ENCODE results near the gene PLXDC1.

The PLXDC1 gene

GRCh38 chr17:39156491-39156890 is 5.1 kb upstream of the PLXDC1 start:
- ATAC-seq: no peak
- TF ChIP-seq BACH2 (CRISPR knock-in tag; IDR thresholded peaks at IDR 0.05; ENCODE audit: borderline replicate concordance) (no peak), ZNF565 (CRISPR knock-in tag; conservative IDR thresholded peaks at IDR 0.05; ENCODE audit: low read depth) (no peak), TCF4 (CRISPR knock-in tag; IDR thresholded peaks at IDR 0.05; ENCODE audit: borderline replicate concordance) (no peak), ESRRG (CRISPR knock-in tag; IDR thresholded peaks at IDR 0.05) (no peak), ZNF8 (CRISPR knock-in tag; IDR thresholded peaks at IDR 0.05) (no peak), ISL1 (CRISPR knock-in tag; IDR thresholded peaks at IDR 0.05) (no peak), OSR1 (CRISPR knock-in tag; IDR thresholded peaks at IDR 0.05) (no peak), ZC3H10 (CRISPR knock-in tag; IDR thresholded peaks at IDR 0.05) (no peak), GLIS3 (CRISPR knock-in tag; IDR thresholded peaks at IDR 0.05) (no peak), CSDC2 (CRISPR knock-in tag; IDR thresholded peaks at IDR 0.05) (no peak)
- TF ChIP-seq, protein P1, sequence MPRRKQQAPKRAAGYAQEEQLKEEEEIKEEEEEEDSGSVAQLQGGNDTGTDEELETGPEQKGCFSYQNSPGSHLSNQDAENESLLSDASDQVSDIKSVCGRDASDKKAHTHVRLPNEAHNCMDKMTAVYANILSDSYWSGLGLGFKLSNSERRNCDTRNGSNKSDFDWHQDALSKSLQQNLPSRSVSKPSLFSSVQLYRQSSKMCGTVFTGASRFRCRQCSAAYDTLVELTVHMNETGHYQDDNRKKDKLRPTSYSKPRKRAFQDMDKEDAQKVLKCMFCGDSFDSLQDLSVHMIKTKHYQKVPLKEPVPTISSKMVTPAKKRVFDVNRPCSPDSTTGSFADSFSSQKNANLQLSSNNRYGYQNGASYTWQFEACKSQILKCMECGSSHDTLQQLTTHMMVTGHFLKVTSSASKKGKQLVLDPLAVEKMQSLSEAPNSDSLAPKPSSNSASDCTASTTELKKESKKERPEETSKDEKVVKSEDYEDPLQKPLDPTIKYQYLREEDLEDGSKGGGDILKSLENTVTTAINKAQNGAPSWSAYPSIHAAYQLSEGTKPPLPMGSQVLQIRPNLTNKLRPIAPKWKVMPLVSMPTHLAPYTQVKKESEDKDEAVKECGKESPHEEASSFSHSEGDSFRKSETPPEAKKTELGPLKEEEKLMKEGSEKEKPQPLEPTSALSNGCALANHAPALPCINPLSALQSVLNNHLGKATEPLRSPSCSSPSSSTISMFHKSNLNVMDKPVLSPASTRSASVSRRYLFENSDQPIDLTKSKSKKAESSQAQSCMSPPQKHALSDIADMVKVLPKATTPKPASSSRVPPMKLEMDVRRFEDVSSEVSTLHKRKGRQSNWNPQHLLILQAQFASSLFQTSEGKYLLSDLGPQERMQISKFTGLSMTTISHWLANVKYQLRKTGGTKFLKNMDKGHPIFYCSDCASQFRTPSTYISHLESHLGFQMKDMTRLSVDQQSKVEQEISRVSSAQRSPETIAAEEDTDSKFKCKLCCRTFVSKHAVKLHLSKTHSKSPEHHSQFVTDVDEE (CRISPR knock-in tag; IDR thresholded peaks at IDR 0.05): no peak
- TF ChIP-seq, protein P2, sequence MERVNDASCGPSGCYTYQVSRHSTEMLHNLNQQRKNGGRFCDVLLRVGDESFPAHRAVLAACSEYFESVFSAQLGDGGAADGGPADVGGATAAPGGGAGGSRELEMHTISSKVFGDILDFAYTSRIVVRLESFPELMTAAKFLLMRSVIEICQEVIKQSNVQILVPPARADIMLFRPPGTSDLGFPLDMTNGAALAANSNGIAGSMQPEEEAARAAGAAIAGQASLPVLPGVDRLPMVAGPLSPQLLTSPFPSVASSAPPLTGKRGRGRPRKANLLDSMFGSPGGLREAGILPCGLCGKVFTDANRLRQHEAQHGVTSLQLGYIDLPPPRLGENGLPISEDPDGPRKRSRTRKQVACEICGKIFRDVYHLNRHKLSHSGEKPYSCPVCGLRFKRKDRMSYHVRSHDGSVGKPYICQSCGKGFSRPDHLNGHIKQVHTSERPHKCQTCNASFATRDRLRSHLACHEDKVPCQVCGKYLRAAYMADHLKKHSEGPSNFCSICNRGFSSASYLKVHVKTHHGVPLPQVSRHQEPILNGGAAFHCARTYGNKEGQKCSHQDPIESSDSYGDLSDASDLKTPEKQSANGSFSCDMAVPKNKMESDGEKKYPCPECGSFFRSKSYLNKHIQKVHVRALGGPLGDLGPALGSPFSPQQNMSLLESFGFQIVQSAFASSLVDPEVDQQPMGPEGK (CRISPR knock-in tag; IDR thresholded peaks at IDR 0.05; ENCODE audit: borderline replicate concordance): no peak
- TF ChIP-seq, protein P3, sequence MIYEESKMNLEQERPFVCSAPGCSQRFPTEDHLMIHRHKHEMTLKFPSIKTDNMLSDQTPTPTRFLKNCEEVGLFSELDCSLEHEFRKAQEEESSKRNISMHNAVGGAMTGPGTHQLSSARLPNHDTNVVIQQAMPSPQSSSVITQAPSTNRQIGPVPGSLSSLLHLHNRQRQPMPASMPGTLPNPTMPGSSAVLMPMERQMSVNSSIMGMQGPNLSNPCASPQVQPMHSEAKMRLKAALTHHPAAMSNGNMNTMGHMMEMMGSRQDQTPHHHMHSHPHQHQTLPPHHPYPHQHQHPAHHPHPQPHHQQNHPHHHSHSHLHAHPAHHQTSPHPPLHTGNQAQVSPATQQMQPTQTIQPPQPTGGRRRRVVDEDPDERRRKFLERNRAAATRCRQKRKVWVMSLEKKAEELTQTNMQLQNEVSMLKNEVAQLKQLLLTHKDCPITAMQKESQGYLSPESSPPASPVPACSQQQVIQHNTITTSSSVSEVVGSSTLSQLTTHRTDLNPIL (CRISPR knock-in tag; IDR thresholded peaks at IDR 0.05; ENCODE audit: low read depth): no peak

GRCh38 chr17:39155654-39156053 is 4.2 kb upstream of the PLXDC1 start:
- TF ChIP-seq CSDC2 (CRISPR knock-in tag; IDR thresholded peaks at IDR 0.05) (no peak), ZNF8 (CRISPR knock-in tag; IDR thresholded peaks at IDR 0.05) (no peak)
- TF ChIP-seq, protein P1 (CRISPR knock-in tag; IDR thresholded peaks at IDR 0.05): no peak
- no peak for ATAC-seq

DNA sequence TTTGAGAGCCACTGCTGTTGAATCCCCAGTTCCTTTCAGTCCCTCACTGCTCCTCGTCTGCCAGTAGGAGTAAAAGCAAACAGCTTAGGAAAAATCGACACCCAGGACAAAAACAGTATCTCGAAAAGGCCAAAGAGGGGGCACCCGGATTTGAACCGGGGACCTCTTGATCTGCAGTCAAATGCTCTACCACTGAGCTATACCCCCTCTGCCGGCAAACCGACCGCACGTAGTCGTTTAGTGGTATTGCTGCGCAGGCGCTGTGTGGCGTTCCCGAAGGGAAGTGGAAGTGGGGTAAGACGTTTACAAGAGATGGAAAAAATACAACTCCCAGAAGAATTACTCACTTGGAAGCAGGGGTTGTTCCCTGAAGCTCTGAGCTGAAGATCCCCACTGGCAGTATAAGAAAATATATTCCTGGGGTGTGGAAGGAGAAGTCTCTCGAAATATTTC is 2.2 kb upstream of the PLXDC1 start:
- peak; percentile 65 for ATAC-seq

More for the DNA sequence above, 2.2 kb upstream of the PLXDC1 start:
- no peak for TF ChIP-seq ISL1 (CRISPR knock-in tag; IDR thresholded peaks at IDR 0.05)
- no peak for TF ChIP-seq ZFP3 (CRISPR knock-in tag; IDR thresholded peaks at IDR 0.05)
- no peak for TF ChIP-seq ARNTL (CRISPR knock-in tag; IDR thresholded peaks at IDR 0.05; ENCODE audit: borderline replicate concordance, low read depth)
- TF ChIP-seq ZNF70 (CRISPR knock-in tag; IDR thresholded peaks at IDR 0.05): no peak
- TF ChIP-seq, protein P4, sequence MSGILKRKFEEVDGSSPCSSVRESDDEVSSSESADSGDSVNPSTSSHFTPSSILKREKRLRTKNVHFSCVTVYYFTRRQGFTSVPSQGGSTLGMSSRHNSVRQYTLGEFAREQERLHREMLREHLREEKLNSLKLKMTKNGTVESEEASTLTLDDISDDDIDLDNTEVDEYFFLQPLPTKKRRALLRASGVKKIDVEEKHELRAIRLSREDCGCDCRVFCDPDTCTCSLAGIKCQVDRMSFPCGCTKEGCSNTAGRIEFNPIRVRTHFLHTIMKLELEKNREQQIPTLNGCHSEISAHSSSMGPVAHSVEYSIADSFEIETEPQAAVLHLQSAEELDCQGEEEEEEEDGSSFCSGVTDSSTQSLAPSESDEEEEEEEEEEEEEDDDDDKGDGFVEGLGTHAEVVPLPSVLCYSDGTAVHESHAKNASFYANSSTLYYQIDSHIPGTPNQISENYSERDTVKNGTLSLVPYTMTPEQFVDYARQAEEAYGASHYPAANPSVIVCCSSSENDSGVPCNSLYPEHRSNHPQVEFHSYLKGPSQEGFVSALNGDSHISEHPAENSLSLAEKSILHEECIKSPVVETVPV (CRISPR knock-in tag; IDR thresholded peaks at IDR 0.05): no peak
- TF ChIP-seq CSDC2 (CRISPR knock-in tag; IDR thresholded peaks at IDR 0.05): no peak
- TF ChIP-seq GLIS3 (CRISPR knock-in tag; IDR thresholded peaks at IDR 0.05): no peak
- no peak for TF ChIP-seq ZFP30 (CRISPR knock-in tag; IDR thresholded peaks at IDR 0.05)
- TF ChIP-seq, protein P2 (CRISPR knock-in tag; IDR thresholded peaks at IDR 0.05; ENCODE audit: borderline replicate concordance): no peak
- no peak for TF ChIP-seq RARB (CRISPR knock-in tag; IDR thresholded peaks at IDR 0.05)
- TF ChIP-seq, protein P5, sequence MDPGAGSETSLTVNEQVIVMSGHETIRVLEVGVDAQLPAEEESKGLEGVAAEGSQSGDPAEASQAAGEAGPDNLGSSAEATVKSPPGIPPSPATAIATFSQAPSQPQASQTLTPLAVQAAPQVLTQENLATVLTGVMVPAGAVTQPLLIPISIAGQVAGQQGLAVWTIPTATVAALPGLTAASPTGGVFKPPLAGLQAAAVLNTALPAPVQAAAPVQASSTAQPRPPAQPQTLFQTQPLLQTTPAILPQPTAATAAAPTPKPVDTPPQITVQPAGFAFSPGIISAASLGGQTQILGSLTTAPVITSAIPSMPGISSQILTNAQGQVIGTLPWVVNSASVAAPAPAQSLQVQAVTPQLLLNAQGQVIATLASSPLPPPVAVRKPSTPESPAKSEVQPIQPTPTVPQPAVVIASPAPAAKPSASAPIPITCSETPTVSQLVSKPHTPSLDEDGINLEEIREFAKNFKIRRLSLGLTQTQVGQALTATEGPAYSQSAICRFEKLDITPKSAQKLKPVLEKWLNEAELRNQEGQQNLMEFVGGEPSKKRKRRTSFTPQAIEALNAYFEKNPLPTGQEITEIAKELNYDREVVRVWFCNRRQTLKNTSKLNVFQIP (CRISPR knock-in tag; IDR thresholded peaks at IDR 0.05; ENCODE audit: borderline replicate concordance, low read depth): no peak
- TF ChIP-seq BACH2 (CRISPR knock-in tag; IDR thresholded peaks at IDR 0.05; ENCODE audit: borderline replicate concordance): no peak
- no peak for TF ChIP-seq OSR1 (CRISPR knock-in tag; IDR thresholded peaks at IDR 0.05)
- TF ChIP-seq TOX (CRISPR knock-in tag; IDR thresholded peaks at IDR 0.05; ENCODE audit: borderline replicate concordance): no peak
- TF ChIP-seq SNAI2 (CRISPR knock-in tag; IDR thresholded peaks at IDR 0.05): no peak
- no peak for TF ChIP-seq PPARA (CRISPR knock-in tag; IDR thresholded peaks at IDR 0.05; ENCODE audit: borderline replicate concordance)
- no peak for TF ChIP-seq ESRRG (CRISPR knock-in tag; IDR thresholded peaks at IDR 0.05)
- no peak for TF ChIP-seq ZNF565 (CRISPR knock-in tag; conservative IDR thresholded peaks at IDR 0.05; ENCODE audit: low read depth)

Data from SK-N-SH treated with all-trans-retinoic acid at 6 μM for 48 hours (cell line).